HG03139 (cell line): ENCODE measurements around the gene MAGI1.
"Not testable (repeated sequence)": the region's sequence is repeated elsewhere in the genome, so short reads cannot be mapped to it uniquely, and the experiment has no call there.

Experiments used
- ATAC-seq: cut with Tn5 transposase; IDR thresholded peaks from one replicate; pipeline ENCODE4 v1.9.1; 2021; ENCODE audit not compliant: unreplicated experiment

The MAGI1 gene

GRCh38 chr3:65577843-65578430 is 460.8 kb downstream of the MAGI1 start:
- ATAC-seq, result no peak

- no peak for ATAC-seq
Measured at GRCh38 chr3:65576966-65577365, 461.8 kb downstream of the MAGI1 start.

GRCh38 chr3:65576228-65576627 is 462.5 kb downstream of the MAGI1 start:
- no peak for ATAC-seq

GRCh38 chr3:65575376-65575840 is 463.3 kb downstream of the MAGI1 start:
- no peak for ATAC-seq

GRCh38 chr3:65573548-65574116 is 465.1 kb downstream of the MAGI1 start:
- no peak for ATAC-seq

GRCh38 chr3:65572175-65572777 is 466.4 kb downstream of the MAGI1 start:
- no peak for ATAC-seq

GRCh38 chr3:65569845-65570405 is 468.8 kb downstream of the MAGI1 start:
- no peak for ATAC-seq

GRCh38 chr3:65569129-65569528 is 469.6 kb downstream of the MAGI1 start:
- no peak for ATAC-seq

- ATAC-seq, result no peak
Measured at GRCh38 chr3:65568497-65568896, 470.2 kb downstream of the MAGI1 start.

GRCh38 chr3:65565744-65566143 is 473.0 kb downstream of the MAGI1 start:
- not testable (repeated sequence) for ATAC-seq

- ATAC-seq, result no peak
Measured at GRCh38 chr3:65564483-65564882, 474.2 kb downstream of the MAGI1 start.

- ATAC-seq, result no peak
Measured at GRCh38 chr3:65563861-65564260, 474.9 kb downstream of the MAGI1 start.

GRCh38 chr3:65562447-65562846 is 476.3 kb downstream of the MAGI1 start:
- ATAC-seq, result no peak

- ATAC-seq, result no peak
Measured at GRCh38 chr3:65561617-65562016, 477.1 kb downstream of the MAGI1 start.

GRCh38 chr3:65560901-65561300 is 477.8 kb downstream of the MAGI1 start:
- ATAC-seq, result no peak

- ATAC-seq, result no peak
Measured at GRCh38 chr3:65560133-65560532, 478.6 kb downstream of the MAGI1 start.

GRCh38 chr3:65559643-65560042 is 479.1 kb downstream of the MAGI1 start:
- ATAC-seq, result no peak

GRCh38 chr3:65558826-65559225 is 479.9 kb downstream of the MAGI1 start:
- ATAC-seq, result no peak

- ATAC-seq, result no peak
Measured at GRCh38 chr3:65557899-65558564, 480.7 kb downstream of the MAGI1 start.

GRCh38 chr3:65556934-65557577 is 481.7 kb downstream of the MAGI1 start:
- no peak for ATAC-seq

GRCh38 chr3:65552434-65552833 is 486.3 kb downstream of the MAGI1 start:
- ATAC-seq, result no peak
